Neural progenitor cell (in vitro differentiated cells): Measurements from ENCODE around the gene DNPEP. TPM values are rescaled to one million over a fixed set of nuclear protein-coding genes. Genes with fewer than 3 reads are reported as not detected.
"Not testable (repeated sequence)": the region's sequence is repeated elsewhere in the genome, so short reads cannot be mapped to it uniquely, and the experiment has no call there.

Experiments
- DNase-seq: peaks from one replicate; pipeline ENCODE4 v3.0.0-alpha.2; 2016; ENCODE audit warnings: low spot score
- H2AFZ ChIP-seq: fragments of 200-600 bp; sonication (generic); replicated peaks from 2 replicates; pipeline ENCODE4 v1.6.1; 2016; ENCODE audit warnings: antibody characterized with exemption
- H3F3A ChIP-seq: fragments of 200-600 bp; sonication (generic); 2 replicates; pipeline ENCODE4 v1.6.1; 2016; ENCODE audit warnings: antibody characterized with exemption, low read depth
- H3K27ac ChIP-seq: fragments of 200-600 bp; sonication (generic); 2 replicates; pipeline ENCODE4 v1.5.1; 2016; ENCODE audit warnings: mild to moderate bottlenecking
- H3K27me3 ChIP-seq: fragments of 200-600 bp; sonication (generic); 2 replicates; pipeline ENCODE4 v1.6.1; 2016; ENCODE audit warnings: mild to moderate bottlenecking, moderate library complexity
- H3K36me3 ChIP-seq: fragments of 200-600 bp; sonication (generic); 2 replicates; pipeline ENCODE4 v1.5.1; 2016
- H3K4me1 ChIP-seq: fragments of 200-600 bp; sonication (generic); 2 replicates; pipeline ENCODE4 v1.6.1; 2016; ENCODE audit warnings: mixed run types
- H3K4me2 ChIP-seq: fragments of 200-600 bp; sonication (generic); 2 replicates; pipeline ENCODE4 v1.6.1; 2016
- H3K4me3 ChIP-seq: fragments of 200-600 bp; sonication (generic); 2 replicates; pipeline ENCODE4 v1.5.1; 2016
- H3K79me2 ChIP-seq: fragments of 200-600 bp; sonication (generic); 2 replicates; pipeline ENCODE4 v1.6.1; 2016; ENCODE audit warnings: low read depth
- H3K9ac ChIP-seq: fragments of 200-600 bp; sonication (generic); 2 replicates; pipeline ENCODE4 v1.6.1; 2016
- H3K9me3 ChIP-seq: fragments of 200-600 bp; sonication (generic); 2 replicates; pipeline ENCODE4 v1.5.1; 2016; ENCODE audit warnings: low read depth
- H4K20me1 ChIP-seq: fragments of 200-600 bp; sonication (generic); 2 replicates; pipeline ENCODE4 v1.6.1; 2016; ENCODE audit warnings: low read depth
- H3K27ac Mint-ChIP-seq: 3 replicates; pipeline ENCODE4 v1.8.0; 2021; ENCODE audit warnings: mixed read lengths
- H3K27me3 Mint-ChIP-seq: 2 replicates; pipeline ENCODE4 v1.8.0; 2022; ENCODE audit warnings: low read depth, mild to moderate bottlenecking, inconsistent platforms, moderate library complexity, mixed read lengths; ENCODE audit not compliant: insufficient read depth
- H3K36me3 Mint-ChIP-seq: 3 replicates; pipeline ENCODE4 v1.8.0; 2021; ENCODE audit warnings: mixed read lengths
- H3K4me1 Mint-ChIP-seq: 3 replicates; pipeline ENCODE4 v1.8.0; 2021; ENCODE audit warnings: mixed read lengths
- H3K4me3 Mint-ChIP-seq: 3 replicates; pipeline ENCODE4 v1.8.0; 2021; ENCODE audit warnings: mild to moderate bottlenecking, moderate library complexity, mixed read lengths
- H3K9me3 Mint-ChIP-seq: 3 replicates; pipeline ENCODE4 v1.8.0; 2020; ENCODE audit warnings: mixed read lengths
- EZH2 ChIP-seq: fragments of 200-600 bp; sonication (generic); IDR thresholded peaks from 2 replicates; pipeline ENCODE4 v1.6.1; 2017; ENCODE audit warnings: antibody characterized with exemption, mild to moderate bottlenecking, moderate library complexity
- EZH2phosphoT487 ChIP-seq: fragments of 200-600 bp; sonication (generic); IDR thresholded peaks from 2 replicates; pipeline ENCODE4 v1.6.1; 2017; ENCODE audit warnings: antibody characterized with exemption
- total RNA-seq: library from RNA; depleted of rRNA; stranded (reverse); fragments of >200 nt; gene quantifications from 2 replicates; pipeline ENCODE4 v1.2.3, GENCODE V29; 2015; ENCODE audit warnings: low replicate concordance
- TF ChIP-seq, protein P1 (sequence below): fragments of 200-600 bp; sonication (generic); IDR thresholded peaks from 2 replicates; pipeline ENCODE4 v1.5.1; 2017; ENCODE audit warnings: antibody characterized with exemption, mild to moderate bottlenecking

Gene DNPEP
- total RNA-seq, 1 donor from 2014 or later: 120 TPM

DNA sequence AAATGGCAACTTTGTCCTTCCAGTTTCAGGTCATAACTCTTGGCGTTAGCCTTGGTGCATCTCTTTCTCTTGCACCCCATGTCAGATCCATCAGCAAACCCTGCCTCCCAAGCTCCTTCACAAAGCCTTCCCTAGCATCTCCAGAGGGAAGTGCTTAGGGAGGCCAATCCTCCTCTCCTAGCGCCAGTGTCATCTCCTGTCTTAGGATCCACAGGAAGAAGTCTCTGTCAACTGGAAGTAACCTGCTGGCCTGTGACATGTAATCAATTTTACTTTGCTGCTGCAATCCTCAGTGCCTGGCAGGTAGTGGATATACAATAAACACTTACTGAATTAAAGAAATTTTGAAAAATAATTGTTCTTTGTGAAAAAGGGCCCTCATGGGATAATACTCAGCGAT lies 7.9 kb upstream of the DNPEP start:
- H3K9ac ChIP-seq: no peak overlapping the region
- peaks cover 5% of the 10 kb centered on the region for H3K4me1 Mint-ChIP-seq
- no peaks in the 10 kb centered on the region for H3K36me3 ChIP-seq
- no peak overlapping the region for H3K27ac ChIP-seq
- H3K9me3 ChIP-seq: no peaks in the 10 kb centered on the region
- H3K4me3 ChIP-seq: no peak overlapping the region
- H3K27me3 Mint-ChIP-seq: peaks cover 13% of the 10 kb centered on the region
- H4K20me1 ChIP-seq: no peaks in the 10 kb centered on the region
- no peaks in the 10 kb centered on the region for H3K36me3 Mint-ChIP-seq
- H3K79me2 ChIP-seq: no peaks in the 10 kb centered on the region
- H3K4me2 ChIP-seq: no peak overlapping the region
- no peaks in the 10 kb centered on the region for H3K27me3 ChIP-seq
- H3K9me3 Mint-ChIP-seq: peaks cover 3% of the 10 kb centered on the region
- no peaks in the 10 kb centered on the region for H3F3A ChIP-seq
- no peak for DNase-seq
- no peak overlapping the region for H2AFZ ChIP-seq
- H3K4me3 Mint-ChIP-seq: no peak overlapping the region
- no peak for TF ChIP-seq EZH2
- H3K27ac Mint-ChIP-seq: peak overlapping the region; percentile 58
- no peaks in the 10 kb centered on the region for H3K4me1 ChIP-seq

DNA sequence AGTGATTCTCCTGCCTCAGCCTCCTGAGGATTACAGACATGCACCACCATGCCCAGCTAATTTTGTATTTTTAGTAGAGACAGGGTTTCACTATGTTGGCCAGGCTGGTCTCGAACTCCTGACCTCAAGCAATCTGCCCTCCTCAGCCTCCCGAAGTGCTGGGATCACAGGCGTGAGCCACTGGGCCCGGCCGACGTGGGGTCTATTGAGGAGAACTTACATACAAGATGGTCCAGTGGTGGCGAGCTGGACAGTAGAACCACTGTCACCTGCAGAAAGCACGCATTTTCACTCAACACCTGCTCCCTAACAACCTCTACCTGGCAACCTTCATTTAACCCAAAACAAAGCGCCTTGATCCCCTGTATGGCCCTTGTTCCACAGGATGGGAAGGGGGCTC lies 7.3 kb upstream of the DNPEP start:
- H3K4me1 Mint-ChIP-seq, H3F3A ChIP-seq, H3K27ac ChIP-seq, H3K9me3 ChIP-seq, H3K4me3 Mint-ChIP-seq, H3K9ac ChIP-seq, H3K4me3 ChIP-seq, H3K79me2 ChIP-seq, H2AFZ ChIP-seq, H3K27me3 ChIP-seq, H3K36me3 Mint-ChIP-seq, H3K4me2 ChIP-seq, DNase-seq, H4K20me1 ChIP-seq, H3K36me3 ChIP-seq, H3K4me1 ChIP-seq, H3K9me3 Mint-ChIP-seq: not testable (repeated sequence)
- peak overlapping the region; percentile 58 for H3K27ac Mint-ChIP-seq
- H3K27me3 Mint-ChIP-seq: peaks cover 13% of the 10 kb centered on the region

DNA sequence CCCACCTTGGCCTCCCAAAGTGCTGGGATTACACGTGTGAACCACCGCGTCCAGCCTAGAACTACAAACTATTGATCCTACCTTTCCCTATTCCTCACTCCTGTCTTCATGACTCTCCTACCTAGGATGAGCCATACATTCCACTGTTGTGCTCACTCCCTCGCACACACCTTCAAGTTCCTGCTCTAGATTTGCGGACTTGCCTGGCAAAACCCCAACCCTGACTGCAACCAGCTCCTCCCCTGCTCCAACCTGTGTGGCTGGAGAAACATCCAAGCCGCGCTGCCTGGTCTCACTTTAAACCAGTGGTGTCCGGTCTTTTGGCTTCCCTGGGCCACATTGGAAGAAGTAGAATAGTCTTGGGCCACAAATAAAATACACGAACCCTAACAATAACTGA lies 5.0 kb upstream of the DNPEP start:
- H2AFZ ChIP-seq: no peak overlapping the region
- TF ChIP-seq, protein P1, sequence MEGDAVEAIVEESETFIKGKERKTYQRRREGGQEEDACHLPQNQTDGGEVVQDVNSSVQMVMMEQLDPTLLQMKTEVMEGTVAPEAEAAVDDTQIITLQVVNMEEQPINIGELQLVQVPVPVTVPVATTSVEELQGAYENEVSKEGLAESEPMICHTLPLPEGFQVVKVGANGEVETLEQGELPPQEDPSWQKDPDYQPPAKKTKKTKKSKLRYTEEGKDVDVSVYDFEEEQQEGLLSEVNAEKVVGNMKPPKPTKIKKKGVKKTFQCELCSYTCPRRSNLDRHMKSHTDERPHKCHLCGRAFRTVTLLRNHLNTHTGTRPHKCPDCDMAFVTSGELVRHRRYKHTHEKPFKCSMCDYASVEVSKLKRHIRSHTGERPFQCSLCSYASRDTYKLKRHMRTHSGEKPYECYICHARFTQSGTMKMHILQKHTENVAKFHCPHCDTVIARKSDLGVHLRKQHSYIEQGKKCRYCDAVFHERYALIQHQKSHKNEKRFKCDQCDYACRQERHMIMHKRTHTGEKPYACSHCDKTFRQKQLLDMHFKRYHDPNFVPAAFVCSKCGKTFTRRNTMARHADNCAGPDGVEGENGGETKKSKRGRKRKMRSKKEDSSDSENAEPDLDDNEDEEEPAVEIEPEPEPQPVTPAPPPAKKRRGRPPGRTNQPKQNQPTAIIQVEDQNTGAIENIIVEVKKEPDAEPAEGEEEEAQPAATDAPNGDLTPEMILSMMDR: no peak
- no peak for TF ChIP-seq EZH2
- no peak for TF ChIP-seq EZH2phosphoT487
- Mint-ChIP-seq H3K4me1 (peaks cover 5% of the 10 kb centered on the region), H3K4me3 (peak overlapping the region; percentile 17), H3K27me3 (peaks cover 13% of the 10 kb centered on the region), H3K27ac (peak overlapping the region; percentile 10), H3K9me3 (peaks cover 3% of the 10 kb centered on the region), H3K36me3 (no peaks in the 10 kb centered on the region)
- no peaks in the 10 kb centered on the region for H3K79me2 ChIP-seq
- H4K20me1 ChIP-seq: no peaks in the 10 kb centered on the region
- H3F3A ChIP-seq: peaks cover 12% of the 10 kb centered on the region
- H3K4me1 ChIP-seq: no peaks in the 10 kb centered on the region
- no peak for DNase-seq
- no peaks in the 10 kb centered on the region for H3K9me3 ChIP-seq
- no peak overlapping the region for H3K9ac ChIP-seq
- no peak overlapping the region for H3K4me3 ChIP-seq
- no peaks in the 10 kb centered on the region for H3K27me3 ChIP-seq
- no peak overlapping the region for H3K27ac ChIP-seq
- no peaks in the 10 kb centered on the region for H3K36me3 ChIP-seq
- H3K4me2 ChIP-seq: no peak overlapping the region

DNA sequence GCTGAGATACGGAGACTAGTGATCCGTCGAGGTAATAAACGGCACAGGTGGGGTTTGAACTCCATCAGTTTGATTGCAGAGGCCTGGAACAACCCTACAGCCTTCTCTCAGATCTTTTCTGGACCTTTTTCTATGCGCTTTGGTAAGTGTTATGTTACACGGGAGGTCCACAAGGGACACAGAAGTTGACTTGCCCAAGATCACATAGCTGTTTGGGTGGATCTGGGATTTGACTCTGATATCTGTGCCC lies 1.1 kb upstream of the DNPEP start:
- peak overlapping the region; percentile 9 for H3K27ac Mint-ChIP-seq
- H3K4me3 Mint-ChIP-seq: peak overlapping the region; percentile 80
- no peaks in the 10 kb centered on the region for H3K79me2 ChIP-seq
- peak overlapping the region; percentile 74 for H3K4me3 ChIP-seq
- H3K27ac ChIP-seq: no peak overlapping the region
- DNase-seq: no peak
- peak overlapping the region; percentile 89 for H2AFZ ChIP-seq
- peaks cover 10% of the 10 kb centered on the region for H3K27me3 Mint-ChIP-seq
- no peaks in the 10 kb centered on the region for H3K36me3 ChIP-seq
- peaks cover 3% of the 10 kb centered on the region for H3K9me3 Mint-ChIP-seq
- peaks cover 6% of the 10 kb centered on the region for H3K4me1 ChIP-seq
- TF ChIP-seq, protein P1: no peak
- TF ChIP-seq EZH2 (peak; percentile 27), EZH2phosphoT487 (no peak)
- H3K4me1 Mint-ChIP-seq: peaks cover 8% of the 10 kb centered on the region
- H3K9me3 ChIP-seq: no peaks in the 10 kb centered on the region
- no peak overlapping the region for H3K9ac ChIP-seq
- peaks cover 3% of the 10 kb centered on the region for H3K36me3 Mint-ChIP-seq
- peaks cover 12% of the 10 kb centered on the region for H3F3A ChIP-seq
- H3K4me2 ChIP-seq: peak overlapping the region; percentile 73
- peaks cover 8% of the 10 kb centered on the region for H3K27me3 ChIP-seq
- H4K20me1 ChIP-seq: peaks cover 6% of the 10 kb centered on the region
